ENCODE results near the gene DDB1.

DNA sequence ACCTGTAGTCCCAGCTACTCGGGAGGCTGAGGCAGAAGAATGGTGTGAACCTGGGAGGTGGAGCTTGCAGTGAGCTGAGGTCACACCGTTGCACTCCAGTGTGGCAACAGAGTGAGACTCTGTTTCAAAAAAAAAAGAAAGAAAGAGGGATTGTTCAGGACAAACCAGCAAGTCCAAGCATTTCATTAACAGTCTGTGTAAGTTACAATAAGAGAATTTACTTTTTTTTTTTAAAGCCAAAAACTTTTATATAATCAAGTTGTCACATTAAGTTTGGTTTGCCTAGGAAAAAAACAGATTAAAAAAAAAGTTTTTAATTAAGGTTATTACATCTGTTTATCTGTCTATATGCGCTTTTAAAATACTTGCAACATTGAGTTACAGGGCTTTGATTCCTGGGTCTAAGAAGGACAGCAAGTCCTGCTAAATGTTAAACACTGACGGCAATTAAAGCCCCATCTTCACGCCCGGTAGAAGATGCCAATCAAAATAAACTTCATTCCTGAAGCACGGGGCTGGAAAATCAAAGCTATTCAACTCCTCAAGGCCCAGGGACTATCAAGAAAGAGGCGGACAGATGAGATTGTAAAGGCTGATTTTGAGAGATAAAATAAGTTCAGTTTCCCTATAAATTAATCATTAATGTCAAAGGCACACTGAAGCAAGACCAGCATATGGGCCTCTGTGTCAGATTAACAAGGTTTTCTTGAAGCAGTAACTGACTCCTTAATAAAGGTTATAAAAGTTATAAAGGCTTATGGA is 39.9 kb upstream of the DDB1 start:
- TF ChIP-seq, protein P1, sequence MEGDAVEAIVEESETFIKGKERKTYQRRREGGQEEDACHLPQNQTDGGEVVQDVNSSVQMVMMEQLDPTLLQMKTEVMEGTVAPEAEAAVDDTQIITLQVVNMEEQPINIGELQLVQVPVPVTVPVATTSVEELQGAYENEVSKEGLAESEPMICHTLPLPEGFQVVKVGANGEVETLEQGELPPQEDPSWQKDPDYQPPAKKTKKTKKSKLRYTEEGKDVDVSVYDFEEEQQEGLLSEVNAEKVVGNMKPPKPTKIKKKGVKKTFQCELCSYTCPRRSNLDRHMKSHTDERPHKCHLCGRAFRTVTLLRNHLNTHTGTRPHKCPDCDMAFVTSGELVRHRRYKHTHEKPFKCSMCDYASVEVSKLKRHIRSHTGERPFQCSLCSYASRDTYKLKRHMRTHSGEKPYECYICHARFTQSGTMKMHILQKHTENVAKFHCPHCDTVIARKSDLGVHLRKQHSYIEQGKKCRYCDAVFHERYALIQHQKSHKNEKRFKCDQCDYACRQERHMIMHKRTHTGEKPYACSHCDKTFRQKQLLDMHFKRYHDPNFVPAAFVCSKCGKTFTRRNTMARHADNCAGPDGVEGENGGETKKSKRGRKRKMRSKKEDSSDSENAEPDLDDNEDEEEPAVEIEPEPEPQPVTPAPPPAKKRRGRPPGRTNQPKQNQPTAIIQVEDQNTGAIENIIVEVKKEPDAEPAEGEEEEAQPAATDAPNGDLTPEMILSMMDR (IDR thresholded peaks at IDR 0.05; ENCODE audit: poor library complexity, severe bottlenecking) = no peak
- TF ChIP-seq EP300 (conservative IDR thresholded peaks at IDR 0.05; ENCODE audit: poor library complexity, severe bottlenecking) (no peak), EZH2 (IDR thresholded peaks at IDR 0.05; ENCODE audit: borderline replicate concordance, insufficient read depth, low read length, poor library complexity, severe bottlenecking) (no peak), TAF1 (IDR thresholded peaks at IDR 0.05; ENCODE audit: low read depth) (no peak), POLR2AphosphoS5 (IDR thresholded peaks at IDR 0.05) (no peak), MXI1 (conservative IDR thresholded peaks at IDR 0.05; ENCODE audit: poor library complexity, severe bottlenecking) (no peak), RAD21 (conservative IDR thresholded peaks at IDR 0.05) (no peak), SMC3 (conservative IDR thresholded peaks at IDR 0.05; ENCODE audit: poor library complexity) (no peak)
- TF ChIP-seq, protein P2, sequence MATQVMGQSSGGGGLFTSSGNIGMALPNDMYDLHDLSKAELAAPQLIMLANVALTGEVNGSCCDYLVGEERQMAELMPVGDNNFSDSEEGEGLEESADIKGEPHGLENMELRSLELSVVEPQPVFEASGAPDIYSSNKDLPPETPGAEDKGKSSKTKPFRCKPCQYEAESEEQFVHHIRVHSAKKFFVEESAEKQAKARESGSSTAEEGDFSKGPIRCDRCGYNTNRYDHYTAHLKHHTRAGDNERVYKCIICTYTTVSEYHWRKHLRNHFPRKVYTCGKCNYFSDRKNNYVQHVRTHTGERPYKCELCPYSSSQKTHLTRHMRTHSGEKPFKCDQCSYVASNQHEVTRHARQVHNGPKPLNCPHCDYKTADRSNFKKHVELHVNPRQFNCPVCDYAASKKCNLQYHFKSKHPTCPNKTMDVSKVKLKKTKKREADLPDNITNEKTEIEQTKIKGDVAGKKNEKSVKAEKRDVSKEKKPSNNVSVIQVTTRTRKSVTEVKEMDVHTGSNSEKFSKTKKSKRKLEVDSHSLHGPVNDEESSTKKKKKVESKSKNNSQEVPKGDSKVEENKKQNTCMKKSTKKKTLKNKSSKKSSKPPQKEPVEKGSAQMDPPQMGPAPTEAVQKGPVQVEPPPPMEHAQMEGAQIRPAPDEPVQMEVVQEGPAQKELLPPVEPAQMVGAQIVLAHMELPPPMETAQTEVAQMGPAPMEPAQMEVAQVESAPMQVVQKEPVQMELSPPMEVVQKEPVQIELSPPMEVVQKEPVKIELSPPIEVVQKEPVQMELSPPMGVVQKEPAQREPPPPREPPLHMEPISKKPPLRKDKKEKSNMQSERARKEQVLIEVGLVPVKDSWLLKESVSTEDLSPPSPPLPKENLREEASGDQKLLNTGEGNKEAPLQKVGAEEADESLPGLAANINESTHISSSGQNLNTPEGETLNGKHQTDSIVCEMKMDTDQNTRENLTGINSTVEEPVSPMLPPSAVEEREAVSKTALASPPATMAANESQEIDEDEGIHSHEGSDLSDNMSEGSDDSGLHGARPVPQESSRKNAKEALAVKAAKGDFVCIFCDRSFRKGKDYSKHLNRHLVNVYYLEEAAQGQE (IDR thresholded peaks at IDR 0.05; ENCODE audit: borderline replicate concordance) = no peak

All from neural cell (in vitro differentiated cells).